GM21737 (cell line): Measurements from ENCODE around the gene AFDN.
"Not testable (repeated sequence)": the region's sequence is repeated elsewhere in the genome, so short reads cannot be mapped to it uniquely, and the experiment has no call there.

Experiments
- ATAC-seq: cut with Tn5 transposase; IDR thresholded peaks from one replicate; pipeline ENCODE4 v1.9.1; 2021; ENCODE audit warnings: mild to moderate bottlenecking, moderate library complexity; ENCODE audit not compliant: unreplicated experiment

AFDN gene

DNA sequence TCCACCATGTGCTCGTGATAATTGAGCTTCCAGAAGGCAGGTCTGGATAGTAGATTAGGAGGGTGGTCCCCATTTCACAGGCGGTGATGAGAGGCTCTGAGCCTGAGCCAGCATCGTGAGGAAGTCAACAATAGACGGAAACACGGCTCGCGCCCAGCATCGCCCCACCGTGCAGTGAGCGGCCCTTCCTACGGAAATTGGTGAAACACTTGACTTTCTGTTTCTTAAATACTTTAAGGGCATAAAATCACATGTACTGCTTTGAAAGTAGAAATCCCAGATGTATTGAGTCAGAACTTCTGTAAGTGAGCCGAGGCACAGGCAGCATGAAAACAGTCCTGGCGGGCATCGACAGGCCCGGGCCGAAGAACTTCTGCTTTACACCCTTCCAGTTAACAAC lies 166.5 kb downstream of the AFDN start:
- no peak for ATAC-seq

DNA sequence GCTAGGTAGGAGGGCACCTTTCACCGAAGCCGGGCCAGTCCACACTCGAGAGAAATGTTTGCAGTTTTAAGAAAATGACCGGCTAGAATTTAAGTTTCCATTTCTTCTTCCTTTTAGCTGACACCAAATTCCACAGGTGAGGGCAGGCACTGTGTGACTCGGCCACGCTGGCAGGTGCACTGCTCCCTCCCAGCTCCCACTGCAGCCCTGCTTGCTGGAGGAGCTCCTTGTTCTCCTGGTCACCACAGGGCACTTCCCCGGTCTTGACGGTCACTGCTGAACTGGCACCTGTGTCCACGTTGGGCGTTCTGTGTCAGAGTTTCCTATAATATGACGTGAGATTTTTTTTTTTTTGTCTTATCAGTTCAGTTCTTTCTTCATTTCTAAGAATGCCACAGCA lies 167.1 kb downstream of the AFDN start:
- ATAC-seq, result no peak

- ATAC-seq, result no peak
Observed at GRCh38 chr6:167995302-167995701, 168.6 kb downstream of the AFDN start.

- no peak for ATAC-seq
Observed at GRCh38 chr6:167995731-167996151, 169.0 kb downstream of the AFDN start.

GRCh38 chr6:167996424-167997199 lies 169.9 kb downstream of the AFDN start:
- ATAC-seq, result no peak

DNA sequence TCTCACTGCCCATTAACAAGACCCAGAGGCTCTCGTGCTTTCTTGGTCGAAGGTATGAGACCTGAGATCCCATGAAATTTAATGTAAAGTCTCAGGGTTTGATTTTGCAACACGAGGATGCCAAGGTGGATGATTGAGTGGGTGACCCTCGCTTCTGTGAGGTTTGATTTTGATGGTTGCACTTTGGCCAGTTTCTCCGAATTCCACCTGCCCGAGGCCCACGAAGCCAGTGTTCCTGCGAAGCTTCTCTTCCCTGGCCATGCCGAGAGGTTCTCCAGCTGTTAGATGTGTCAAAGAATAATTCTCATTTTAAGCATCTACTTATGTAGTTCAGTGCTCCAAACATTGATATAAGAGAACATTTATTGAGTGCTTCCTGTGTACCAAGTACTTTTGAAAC lies 170.9 kb downstream of the AFDN start, which contains the start of gene KIF25:
Gene KIF25 (plus strand): TSS at position 30 of the 400 bp plus-strand sequence. CDS start 31,915 bp downstream, outside the sequence.
- no peak for ATAC-seq

DNA sequence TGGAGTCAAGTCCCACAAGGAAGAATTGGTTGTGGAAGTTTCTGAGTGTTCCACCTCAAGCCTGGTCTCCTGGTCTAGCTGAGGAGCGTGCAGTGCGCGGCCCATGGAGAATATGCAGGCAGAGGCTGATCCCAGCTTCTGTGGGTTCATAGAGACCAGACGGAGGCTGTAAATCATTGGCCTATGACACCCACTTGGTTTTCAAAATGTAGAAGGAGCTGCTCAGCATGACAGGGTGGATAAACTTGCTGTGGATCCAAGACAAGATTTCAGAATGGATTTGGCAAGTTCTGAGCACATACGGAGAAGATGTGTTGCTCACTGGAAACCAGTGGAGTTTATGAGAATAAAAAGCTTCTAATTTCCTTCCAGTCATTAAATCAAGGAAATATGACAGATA lies 171.5 kb downstream of the AFDN start:
- ATAC-seq, result no peak

GRCh38 chr6:168000198-168001028 lies 173.7 kb downstream of the AFDN start:
- ATAC-seq, result no peak

- ATAC-seq, result no peak
Observed at GRCh38 chr6:168001029-168001332, 174.3 kb downstream of the AFDN start.

- ATAC-seq, result not testable (repeated sequence)
Observed at GRCh38 chr6:168001514-168001913, 174.8 kb downstream of the AFDN start.

- ATAC-seq, result no peak
Observed at GRCh38 chr6:168002804-168003203, 176.1 kb downstream of the AFDN start.

GRCh38 chr6:168004023-168004422 lies 177.3 kb downstream of the AFDN start:
- no peak for ATAC-seq

GRCh38 chr6:168004945-168005344 lies 178.2 kb downstream of the AFDN start:
- no peak for ATAC-seq

- no peak for ATAC-seq
Observed at GRCh38 chr6:168005796-168006195, 179.1 kb downstream of the AFDN start.

- ATAC-seq, result no peak
Observed at GRCh38 chr6:168007592-168008338, 181.1 kb downstream of the AFDN start.

DNA sequence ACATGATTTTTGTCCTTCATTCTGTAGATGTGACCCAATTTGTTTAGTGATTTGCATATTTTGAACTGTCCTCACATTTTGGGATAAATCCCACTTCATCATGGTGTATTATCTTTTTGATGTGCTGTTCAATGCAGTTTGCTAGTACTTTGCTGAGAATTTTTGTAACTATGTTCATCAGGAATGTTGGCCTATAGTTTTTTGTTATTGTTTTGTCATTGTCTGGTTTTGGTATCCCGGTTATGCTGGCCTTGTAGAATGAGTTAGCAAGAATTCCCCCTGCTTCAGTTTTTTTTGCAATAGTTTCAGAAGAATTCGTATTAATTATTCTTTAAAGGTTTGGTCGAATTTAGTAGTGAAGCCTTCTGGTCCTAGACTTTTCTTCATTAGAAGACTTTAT lies 182.6 kb downstream of the AFDN start:
- ATAC-seq, result no peak

- ATAC-seq, result no peak
Observed at GRCh38 chr6:168011291-168011690, 184.6 kb downstream of the AFDN start.

DNA sequence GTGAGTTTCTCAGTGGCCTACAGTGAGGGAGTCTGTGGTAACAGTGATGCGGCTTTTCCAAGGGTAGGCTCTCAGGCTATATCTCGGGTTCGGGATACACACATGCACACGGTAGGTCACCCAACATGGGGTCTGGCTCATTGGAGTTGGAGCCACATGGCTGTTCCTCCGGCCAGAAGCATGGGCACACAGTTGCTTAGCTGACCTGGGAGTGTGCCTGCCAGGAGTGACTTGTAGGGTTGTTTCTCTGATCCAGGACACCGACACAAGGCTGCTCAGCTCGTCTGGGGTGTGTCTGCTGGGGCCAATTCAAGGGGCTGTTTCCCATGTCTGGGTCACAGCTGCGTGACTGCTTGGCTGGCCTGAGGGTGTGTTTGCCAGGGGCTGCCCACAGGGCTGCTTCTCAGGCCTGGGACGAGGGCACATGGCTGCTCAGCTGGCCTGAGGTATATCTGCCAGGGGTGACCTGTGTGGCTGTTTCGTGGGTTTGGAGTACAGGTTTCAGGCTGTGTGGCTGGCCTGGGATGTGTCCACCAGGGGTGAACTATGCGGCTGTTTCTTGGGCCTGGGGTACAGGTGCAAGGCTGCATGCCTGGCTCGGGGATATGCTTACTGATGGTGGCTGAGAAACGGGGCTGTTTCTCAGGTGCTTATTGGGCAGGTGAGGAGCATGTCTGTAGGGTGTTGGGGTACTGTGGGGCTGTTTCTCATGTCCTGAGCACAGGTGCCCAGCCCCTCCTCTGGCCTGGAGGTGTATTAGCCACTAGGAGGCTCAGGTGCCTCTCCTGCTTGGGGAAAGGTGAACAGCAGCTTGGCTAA lies 185.9 kb downstream of the AFDN start:
- ATAC-seq, result no peak

- no peak for ATAC-seq
Observed at GRCh38 chr6:168013250-168013915, 186.7 kb downstream of the AFDN start.

DNA sequence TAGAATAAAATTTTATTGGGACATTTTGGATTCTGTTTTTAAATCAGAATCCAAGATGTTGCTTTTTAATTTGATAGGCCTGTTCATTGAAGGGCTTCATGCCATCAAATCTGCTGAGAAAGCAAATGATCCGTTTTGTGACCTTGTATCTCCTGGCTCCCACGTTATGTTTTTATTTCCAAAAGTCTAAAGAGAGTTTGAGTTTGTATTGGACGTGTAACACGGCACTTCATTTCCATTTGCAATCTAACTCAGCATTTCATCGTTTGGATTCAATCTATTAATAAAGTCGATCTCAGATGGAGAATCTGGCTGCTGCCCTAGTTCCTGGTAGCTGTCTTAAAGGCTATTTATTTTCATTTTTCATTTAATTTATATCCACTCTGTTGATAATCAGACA lies 187.7 kb downstream of the AFDN start:
- no peak for ATAC-seq
